GM12878 (cell line): ENCODE results near the gene KBTBD4. TPM values are rescaled to one million over a fixed set of nuclear protein-coding genes. Genes with fewer than 3 reads are reported as not detected.

Source experiments
- ATAC-seq: fragments of 200-7000 bp; cut with Tn5 transposase; 3 replicates; pipeline ENCODE4 v1.9.1; 2020; ENCODE audit warnings: mild to moderate bottlenecking, moderate library complexity
- BruUV-seq: library from RNA; stranded (reverse); fragments of 400-500 nt; replicated peaks from 2 replicates; lab custom pipeline; 2021; lab: Mats Ljungman, UMichigan
- CTCF ChIA-PET: fragments of 300-600 bp; sonication (Branson Sonifier 250); formaldehyde crosslinking; extraction: SDS; loops from one replicate; lab custom pipeline; 2021; ENCODE audit warnings: inconsistent platforms; lab: Yijun Ruan, JAX
- POLR2A ChIA-PET: fragments of 350-600 bp; formaldehyde crosslinking; extraction: SDS; loops from one replicate; lab custom pipeline; 2021; ENCODE audit warnings: inconsistent platforms; lab: Charles Lee
- RAD21 ChIA-PET: fragments of 300-600 bp; sonication (Branson Sonifier 250); formaldehyde crosslinking; loops from one replicate; lab custom pipeline; 2023; ENCODE audit warnings: antibody characterized with exemption; ENCODE audit not compliant: unreplicated experiment; lab: Charles Lee
- SMC1A ChIA-PET: fragments of 300-600 bp; sonication (Branson Sonifier 250); formaldehyde crosslinking; loops from one replicate; lab custom pipeline; 2023; ENCODE audit not compliant: unreplicated experiment, uncharacterized antibody; lab: Charles Lee
- DNase-seq: peaks from one replicate; pipeline ENCODE4 v3.0.0-alpha.2; 2011; ENCODE audit warnings: low read depth, low spot score
- FAIRE-seq: peaks from 3 replicates; lab custom pipeline; 2011; peaks lifted over from hg19 to GRCh38; lab: Jason Lieb, UNC
- H2AFZ ChIP-seq: 2 replicates; pipeline ENCODE4 v1.6.0; 2011; ENCODE audit warnings: low read depth, low read length, control low read depth; ENCODE audit not compliant: control insufficient read depth
- H3K27ac ChIP-seq: 2 replicates; pipeline ENCODE4 v1.5.1; 2011; ENCODE audit warnings: control low read depth; ENCODE audit not compliant: control insufficient read depth, insufficient read depth
- H3K27me3 ChIP-seq, 2 experiments: replicated peaks in 1 of 2; 2 replicates each; pipeline versions ENCODE4 v1.6.0 to v1.6.1; 2011; ENCODE audit warnings: low read length in 1 of 2; ENCODE audit not compliant: control insufficient read depth in 2 of 2, insufficient read depth in 2 of 2
- H3K36me3 ChIP-seq, 2 experiments: 2 replicates each; pipeline ENCODE4 v1.5.1; 2011; ENCODE audit warnings: low read length in 1 of 2; ENCODE audit not compliant: control insufficient read depth in 2 of 2, insufficient read depth in 2 of 2
- H3K4me1 ChIP-seq: 2 replicates; pipeline ENCODE4 v1.6.1; 2011; ENCODE audit warnings: mild to moderate bottlenecking, low read length, moderate library complexity, mixed read lengths; ENCODE audit not compliant: control insufficient read depth, insufficient read depth
- H3K4me2 ChIP-seq: 2 replicates; pipeline ENCODE4 v1.6.0; 2011; ENCODE audit warnings: control low read depth; ENCODE audit not compliant: control insufficient read depth, insufficient read depth
- H3K4me3 ChIP-seq: fragments of 200-600 bp; sonication (generic); 2 replicates; pipeline ENCODE4 v1.5.1; 2016
- H3K79me2 ChIP-seq: 2 replicates; pipeline ENCODE4 v1.6.0; 2011; ENCODE audit warnings: low read length; ENCODE audit not compliant: control insufficient read depth, insufficient read depth
- H3K9ac ChIP-seq: 2 replicates; pipeline ENCODE4 v1.8.0; 2011; ENCODE audit warnings: low read length, control low read depth, mixed read lengths; ENCODE audit not compliant: control insufficient read depth, insufficient read depth
- H3K9me3 ChIP-seq: replicated peaks from 3 replicates; pipeline ENCODE4 v1.5.1; 2011; ENCODE audit warnings: mild to moderate bottlenecking, low read length; ENCODE audit not compliant: control insufficient read depth, insufficient read depth
- H4K20me1 ChIP-seq: 2 replicates; pipeline ENCODE4 v1.6.0; 2011; ENCODE audit not compliant: control insufficient read depth, insufficient read depth
- CBX3 ChIP-seq: fragments of 200-600 bp; sonication (generic); IDR thresholded peaks from 2 replicates; pipeline ENCODE4 v1.6.1; 2016; ENCODE audit warnings: low read depth, borderline replicate concordance
- IKZF2 ChIP-seq, 2 experiments: fragments of 450-650 bp; IDR thresholded peaks; 2 replicates each; pipeline ENCODE4 v1.6.1; 2017; ENCODE audit warnings: mild to moderate bottlenecking in 2 of 2, moderate library complexity in 2 of 2
- MXI1 ChIP-seq: fragments of 150-350 bp; IDR thresholded peaks from 2 replicates; pipeline ENCODE4 v1.6.1; 2011; ENCODE audit warnings: low read depth, mild to moderate bottlenecking, inconsistent platforms, low read length, improper control_type of control experiment
- NFXL1 ChIP-seq: fragments of 450-650 bp; IDR thresholded peaks from 2 replicates; pipeline ENCODE4 v1.6.1; 2017; ENCODE audit warnings: antibody characterized with exemption, mild to moderate bottlenecking, borderline replicate concordance
- NFYB ChIP-seq: IDR thresholded peaks from 2 replicates; pipeline ENCODE4 v1.6.1; 2011; ENCODE audit warnings: low read depth, mild to moderate bottlenecking, low read length, improper control_type of control experiment, moderate library complexity; ENCODE audit not compliant: insufficient read depth
- PAX5 ChIP-seq: IDR thresholded peaks from 2 replicates; pipeline ENCODE4 v1.6.1; 2011; ENCODE audit warnings: low read depth, low read length, borderline replicate concordance
- RAD21 ChIP-seq: IDR thresholded peaks from 2 replicates; pipeline ENCODE4 v1.6.1; 2011; ENCODE audit warnings: mild to moderate bottlenecking, low read depth, low read length, moderate library complexity; ENCODE audit not compliant: insufficient read depth
- RAD51 ChIP-seq: fragments of 450-650 bp; IDR thresholded peaks from 2 replicates; pipeline ENCODE4 v1.6.1; 2016; ENCODE audit warnings: moderate library complexity, mild to moderate bottlenecking, inconsistent platforms
- SUPT20H ChIP-seq: IDR thresholded peaks from 2 replicates; pipeline ENCODE4 v1.6.1; 2011; ENCODE audit warnings: low read depth, mild to moderate bottlenecking, low read length, moderate library complexity, borderline replicate concordance; ENCODE audit not compliant: control insufficient read depth
- TAF1 ChIP-seq: IDR thresholded peaks from 2 replicates; pipeline ENCODE4 v1.6.1; 2011; ENCODE audit warnings: mild to moderate bottlenecking, low read depth, low read length, borderline replicate concordance
- ZNF24 ChIP-seq: fragments of 450-650 bp; IDR thresholded peaks from 2 replicates; pipeline ENCODE4 v1.6.1; 2017; ENCODE audit warnings: antibody characterized with exemption, mild to moderate bottlenecking
- WGBS: methylation state at CpG from one replicate; pipeline ENCODE4 v1.1.6; 2016; ENCODE audit warnings: low lambda C conversion rate; ENCODE audit not compliant: insufficient replicate concordance, insufficient coverage; ENCODE audit errors: missing lambda C conversion rate; 5-methylcytosine and 5-hydroxymethylcytosine counted together
- in situ Hi-C: fragments of 300-500 bp; cut with MboI; formaldehyde crosslinking; loops from 9 replicates; pipeline ENCODE4 v1.14.3; 2018; ENCODE audit warnings: mixed read lengths
- intact Hi-C: fragments of 100-400 bp; cut with micrococcal nuclease; formaldehyde crosslinking; loops from one replicate; pipeline ENCODE4 v1.14.2; 2022; ENCODE audit not compliant: unreplicated experiment
- polyA plus RNA-seq, 11 experiments: library from polyadenylated mRNA; depleted of rRNA in 4 of 11; unstranded in 6 of 11; stranded (reverse) in 5 of 11; fragments of >200 nt; fragmentation: Nextera tagmentation in 4 of 11; fragmentation: Illumina TruSeq in 1 of 11; extraction: Ambion mirVana in 4 of 11; extraction: Trizol in 1 of 11; gene quantifications; 1 replicate in 1 of 11; 2 replicates in 10 of 11; pipeline versions ENCODE4 v1.2.1 to v1.2.3, GENCODE V29; 2011 to 2016; ENCODE audit warnings: inconsistent platforms in 2 of 11, missing spikeins in 2 of 11, low read depth in 1 of 11
- total RNA-seq, 4 experiments: library from RNA; depleted of rRNA in 3 of 4; stranded (reverse); fragments of >200 nt in 3 of 4; fragmentation: Illumina TruSeq in 1 of 4; extraction: Trizol in 1 of 4; gene quantifications; 2 replicates each; pipeline versions ENCODE4 v1.2.1 to v1.2.3, GENCODE V29; 2013 to 2021
- TF ChIP-seq, protein P1 (sequence below): fragments of 450-650 bp; conservative IDR thresholded peaks from 2 replicates; pipeline ENCODE4 v1.6.1; 2017; ENCODE audit warnings: mild to moderate bottlenecking, moderate library complexity
- TF ChIP-seq, protein P2 (sequence below): fragments of 450-650 bp; IDR thresholded peaks from 2 replicates; pipeline ENCODE4 v1.6.1; 2017; ENCODE audit warnings: mild to moderate bottlenecking, moderate library complexity
- TF ChIP-seq, protein P3 (sequence below): fragments of 450-650 bp; formaldehyde crosslinking; IDR thresholded peaks from 2 replicates; pipeline ENCODE4 v1.4.0; 2020; ENCODE audit warnings: mild to moderate bottlenecking, moderate library complexity

The KBTBD4 gene
- total and polyA plus RNA-seq, 10 of the 15 experiments (the other 5 are each of a cell fraction or from before 2014, with no cell fraction given): 18.4 to 46.4 (median 25.7) TPM

DNA sequence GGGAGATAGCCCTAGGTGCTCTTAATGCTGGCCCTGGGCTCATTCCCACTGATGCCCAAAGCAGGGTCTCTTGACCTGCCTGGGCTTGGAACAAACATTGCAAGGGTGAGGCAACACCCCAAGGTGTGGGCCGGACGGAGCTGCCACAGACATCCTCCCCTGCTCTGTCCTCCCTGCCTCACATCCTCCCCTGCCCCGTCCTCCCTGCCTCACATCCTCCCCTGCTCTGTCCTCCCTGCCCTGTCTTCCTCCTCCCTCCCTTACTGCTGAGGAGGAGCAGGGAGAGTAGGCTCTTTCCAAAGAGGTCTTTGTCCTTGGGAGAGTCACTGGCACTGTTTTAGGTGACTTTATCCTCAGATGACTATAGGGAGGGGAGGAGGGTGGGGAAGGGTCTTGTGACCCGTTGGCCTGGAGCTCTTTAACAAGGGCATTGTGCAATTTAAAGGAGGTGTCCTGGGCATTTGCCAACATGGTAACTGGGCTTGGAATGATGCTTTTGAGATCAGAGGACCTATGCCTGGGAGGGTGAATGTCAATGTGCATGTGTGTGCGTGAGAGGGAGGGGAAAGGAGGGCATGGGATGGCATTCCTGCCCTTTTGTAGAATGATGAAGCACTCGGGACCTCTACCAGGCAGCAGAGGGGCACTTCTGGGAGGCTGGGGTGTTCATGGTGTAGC is 8.4 kb upstream of the KBTBD4 start:
- WGBS: 51% methylated on average over 6 of the region's 6 CpGs
- Histone ChIP-seq H3K4me2 (no peak overlapping the region), H3K79me2 (no peaks in the 10 kb centered on the region; the same call in 1 of the 2 replicates), H3K36me3 (peaks cover 5 to 15% of the 10 kb centered on the region in 2 experiments), H3K4me3 (no peak overlapping the region), H3K27me3 (peaks cover 0 to under 1% of the 10 kb centered on the region in 2 experiments; a peak in 2 of 4 replicates), H4K20me1 (no peaks in the 10 kb centered on the region), H3K9me3 (no peaks in the 10 kb centered on the region), H3K4me1 (peaks cover 7% of the 10 kb centered on the region), H3K27ac (no peak overlapping the region), H3K9ac (no peak overlapping the region), H2AFZ (no peak overlapping the region)
- SMC1A ChIA-PET: no interaction called here
- POLR2A ChIA-PET: interaction anchor here (0.5 kb wide), 1 partner anchor 87 kb away, joined by 3 read pairs; no protein-coding TSS in a partner anchor
- DNase-seq (no peak), ATAC-seq (no peak), FAIRE-seq (no peak)
- CTCF ChIA-PET: no interaction called here
- RAD21 ChIA-PET: no interaction called here
- intact Hi-C loops: no loop called here
- BruUV-seq: no TSS peak
- in situ Hi-C loops: no loop called here
- no peak for TF ChIP-seq CBX3
- TF ChIP-seq SUPT20H: no peak
- TF ChIP-seq RAD51: no peak
- TF ChIP-seq NFYB: no peak
- TF ChIP-seq PAX5: no peak
- no peak for TF ChIP-seq MXI1
- TF ChIP-seq RAD21: no peak
- TF ChIP-seq, protein P1, sequence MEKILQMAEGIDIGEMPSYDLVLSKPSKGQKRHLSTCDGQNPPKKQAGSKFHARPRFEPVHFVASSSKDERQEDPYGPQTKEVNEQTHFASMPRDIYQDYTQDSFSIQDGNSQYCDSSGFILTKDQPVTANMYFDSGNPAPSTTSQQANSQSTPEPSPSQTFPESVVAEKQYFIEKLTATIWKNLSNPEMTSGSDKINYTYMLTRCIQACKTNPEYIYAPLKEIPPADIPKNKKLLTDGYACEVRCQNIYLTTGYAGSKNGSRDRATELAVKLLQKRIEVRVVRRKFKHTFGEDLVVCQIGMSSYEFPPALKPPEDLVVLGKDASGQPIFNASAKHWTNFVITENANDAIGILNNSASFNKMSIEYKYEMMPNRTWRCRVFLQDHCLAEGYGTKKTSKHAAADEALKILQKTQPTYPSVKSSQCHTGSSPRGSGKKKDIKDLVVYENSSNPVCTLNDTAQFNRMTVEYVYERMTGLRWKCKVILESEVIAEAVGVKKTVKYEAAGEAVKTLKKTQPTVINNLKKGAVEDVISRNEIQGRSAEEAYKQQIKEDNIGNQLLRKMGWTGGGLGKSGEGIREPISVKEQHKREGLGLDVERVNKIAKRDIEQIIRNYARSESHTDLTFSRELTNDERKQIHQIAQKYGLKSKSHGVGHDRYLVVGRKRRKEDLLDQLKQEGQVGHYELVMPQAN: no peak
- TF ChIP-seq TAF1: no peak
- TF ChIP-seq, protein P2, sequence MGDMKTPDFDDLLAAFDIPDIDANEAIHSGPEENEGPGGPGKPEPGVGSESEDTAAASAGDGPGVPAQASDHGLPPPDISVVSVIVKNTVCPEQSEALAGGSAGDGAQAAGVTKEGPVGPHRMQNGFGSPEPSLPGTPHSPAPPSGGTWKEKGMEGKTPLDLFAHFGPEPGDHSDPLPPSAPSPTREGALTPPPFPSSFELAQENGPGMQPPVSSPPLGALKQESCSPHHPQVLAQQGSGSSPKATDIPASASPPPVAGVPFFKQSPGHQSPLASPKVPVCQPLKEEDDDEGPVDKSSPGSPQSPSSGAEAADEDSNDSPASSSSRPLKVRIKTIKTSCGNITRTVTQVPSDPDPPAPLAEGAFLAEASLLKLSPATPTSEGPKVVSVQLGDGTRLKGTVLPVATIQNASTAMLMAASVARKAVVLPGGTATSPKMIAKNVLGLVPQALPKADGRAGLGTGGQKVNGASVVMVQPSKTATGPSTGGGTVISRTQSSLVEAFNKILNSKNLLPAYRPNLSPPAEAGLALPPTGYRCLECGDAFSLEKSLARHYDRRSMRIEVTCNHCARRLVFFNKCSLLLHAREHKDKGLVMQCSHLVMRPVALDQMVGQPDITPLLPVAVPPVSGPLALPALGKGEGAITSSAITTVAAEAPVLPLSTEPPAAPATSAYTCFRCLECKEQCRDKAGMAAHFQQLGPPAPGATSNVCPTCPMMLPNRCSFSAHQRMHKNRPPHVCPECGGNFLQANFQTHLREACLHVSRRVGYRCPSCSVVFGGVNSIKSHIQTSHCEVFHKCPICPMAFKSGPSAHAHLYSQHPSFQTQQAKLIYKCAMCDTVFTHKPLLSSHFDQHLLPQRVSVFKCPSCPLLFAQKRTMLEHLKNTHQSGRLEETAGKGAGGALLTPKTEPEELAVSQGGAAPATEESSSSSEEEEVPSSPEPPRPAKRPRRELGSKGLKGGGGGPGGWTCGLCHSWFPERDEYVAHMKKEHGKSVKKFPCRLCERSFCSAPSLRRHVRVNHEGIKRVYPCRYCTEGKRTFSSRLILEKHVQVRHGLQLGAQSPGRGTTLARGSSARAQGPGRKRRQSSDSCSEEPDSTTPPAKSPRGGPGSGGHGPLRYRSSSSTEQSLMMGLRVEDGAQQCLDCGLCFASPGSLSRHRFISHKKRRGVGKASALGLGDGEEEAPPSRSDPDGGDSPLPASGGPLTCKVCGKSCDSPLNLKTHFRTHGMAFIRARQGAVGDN: no peak
- no peak for TF ChIP-seq IKZF2 (IDR thresholded peaks at IDR 0.05)
- TF ChIP-seq NFXL1: no peak
- TF ChIP-seq, protein P3, sequence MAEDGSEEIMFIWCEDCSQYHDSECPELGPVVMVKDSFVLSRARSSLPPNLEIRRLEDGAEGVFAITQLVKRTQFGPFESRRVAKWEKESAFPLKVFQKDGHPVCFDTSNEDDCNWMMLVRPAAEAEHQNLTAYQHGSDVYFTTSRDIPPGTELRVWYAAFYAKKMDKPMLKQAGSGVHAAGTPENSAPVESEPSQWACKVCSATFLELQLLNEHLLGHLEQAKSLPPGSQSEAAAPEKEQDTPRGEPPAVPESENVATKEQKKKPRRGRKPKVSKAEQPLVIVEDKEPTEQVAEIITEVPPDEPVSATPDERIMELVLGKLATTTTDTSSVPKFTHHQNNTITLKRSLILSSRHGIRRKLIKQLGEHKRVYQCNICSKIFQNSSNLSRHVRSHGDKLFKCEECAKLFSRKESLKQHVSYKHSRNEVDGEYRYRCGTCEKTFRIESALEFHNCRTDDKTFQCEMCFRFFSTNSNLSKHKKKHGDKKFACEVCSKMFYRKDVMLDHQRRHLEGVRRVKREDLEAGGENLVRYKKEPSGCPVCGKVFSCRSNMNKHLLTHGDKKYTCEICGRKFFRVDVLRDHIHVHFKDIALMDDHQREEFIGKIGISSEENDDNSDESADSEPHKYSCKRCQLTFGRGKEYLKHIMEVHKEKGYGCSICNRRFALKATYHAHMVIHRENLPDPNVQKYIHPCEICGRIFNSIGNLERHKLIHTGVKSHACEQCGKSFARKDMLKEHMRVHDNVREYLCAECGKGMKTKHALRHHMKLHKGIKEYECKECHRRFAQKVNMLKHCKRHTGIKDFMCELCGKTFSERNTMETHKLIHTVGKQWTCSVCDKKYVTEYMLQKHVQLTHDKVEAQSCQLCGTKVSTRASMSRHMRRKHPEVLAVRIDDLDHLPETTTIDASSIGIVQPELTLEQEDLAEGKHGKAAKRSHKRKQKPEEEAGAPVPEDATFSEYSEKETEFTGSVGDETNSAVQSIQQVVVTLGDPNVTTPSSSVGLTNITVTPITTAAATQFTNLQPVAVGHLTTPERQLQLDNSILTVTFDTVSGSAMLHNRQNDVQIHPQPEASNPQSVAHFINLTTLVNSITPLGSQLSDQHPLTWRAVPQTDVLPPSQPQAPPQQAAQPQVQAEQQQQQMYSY (CRISPR knock-in tag): no peak
- TF ChIP-seq ZNF24: no peak
